NCI-H2227 treated with DMSO at 0.1 percent for 48 hours (cell line): Measurements from ENCODE around the gene TELO2.

Experiments used
- DNase-seq: peaks from one replicate; lab custom pipeline; 2025; lab: John Stamatoyannopoulos, UW

Gene TELO2

DNA sequence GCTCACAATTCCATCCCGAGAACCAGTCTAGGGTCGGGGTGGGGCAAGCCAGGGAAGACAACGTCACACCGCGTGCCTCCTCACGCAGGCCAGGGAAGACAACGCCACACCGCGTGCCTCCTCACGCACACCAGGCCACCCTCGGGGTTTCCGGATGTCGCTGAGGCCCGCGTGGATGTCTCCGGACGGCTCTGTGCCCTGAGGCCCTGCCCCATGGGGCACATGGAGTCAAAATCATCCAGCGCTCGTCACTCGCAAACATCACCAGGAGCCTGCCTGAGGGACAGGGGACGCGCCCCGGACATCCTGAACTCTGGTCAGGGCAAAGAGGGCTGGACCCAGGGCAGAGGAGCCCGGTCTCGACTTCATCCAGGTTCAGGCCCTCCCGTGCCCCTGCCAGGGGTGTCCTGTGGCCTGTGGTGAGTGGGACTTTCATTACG, 44.0 kb downstream of the TELO2 start:
- DNase-seq, result no peak

- no peak for DNase-seq
These were observed 44.7 kb downstream of the TELO2 start for GRCh38 chr16:1537763-1538289.

DNA sequence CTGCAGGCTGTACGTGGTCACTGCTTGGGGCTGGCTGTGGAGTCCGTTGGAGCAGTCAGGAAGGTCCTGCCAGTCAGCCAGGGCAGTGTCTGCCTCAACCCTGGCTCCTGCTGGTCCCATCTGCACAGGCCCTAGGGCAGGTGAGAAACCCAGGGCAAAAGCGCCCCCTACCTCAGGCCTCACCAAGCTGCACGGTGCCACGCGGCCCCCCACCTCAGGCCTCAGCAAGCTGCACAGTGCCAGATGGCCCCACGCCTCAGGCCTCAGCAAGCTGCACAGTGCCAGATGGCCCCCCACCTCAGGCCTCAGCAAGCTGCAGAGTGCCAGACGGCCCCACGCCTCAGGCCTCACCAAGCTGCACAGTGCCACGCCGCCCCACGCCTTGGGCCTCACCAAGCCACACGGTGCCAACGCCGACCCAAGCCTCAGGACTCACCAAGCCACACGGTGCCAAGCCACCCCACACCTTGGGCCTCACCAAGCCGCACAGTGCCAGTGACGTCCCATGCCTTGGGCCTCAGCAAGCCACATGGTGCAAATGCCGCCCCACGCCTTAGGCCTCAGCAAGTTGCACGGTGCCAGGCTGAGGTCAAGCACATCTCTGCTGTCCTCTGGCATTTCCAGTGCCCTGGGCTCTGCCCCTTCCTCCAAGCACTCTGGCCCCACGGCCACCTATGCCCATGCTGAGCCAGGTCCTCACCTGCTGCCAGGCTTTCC, 45.8 kb downstream of the TELO2 start:
- DNase-seq, result no peak

DNA sequence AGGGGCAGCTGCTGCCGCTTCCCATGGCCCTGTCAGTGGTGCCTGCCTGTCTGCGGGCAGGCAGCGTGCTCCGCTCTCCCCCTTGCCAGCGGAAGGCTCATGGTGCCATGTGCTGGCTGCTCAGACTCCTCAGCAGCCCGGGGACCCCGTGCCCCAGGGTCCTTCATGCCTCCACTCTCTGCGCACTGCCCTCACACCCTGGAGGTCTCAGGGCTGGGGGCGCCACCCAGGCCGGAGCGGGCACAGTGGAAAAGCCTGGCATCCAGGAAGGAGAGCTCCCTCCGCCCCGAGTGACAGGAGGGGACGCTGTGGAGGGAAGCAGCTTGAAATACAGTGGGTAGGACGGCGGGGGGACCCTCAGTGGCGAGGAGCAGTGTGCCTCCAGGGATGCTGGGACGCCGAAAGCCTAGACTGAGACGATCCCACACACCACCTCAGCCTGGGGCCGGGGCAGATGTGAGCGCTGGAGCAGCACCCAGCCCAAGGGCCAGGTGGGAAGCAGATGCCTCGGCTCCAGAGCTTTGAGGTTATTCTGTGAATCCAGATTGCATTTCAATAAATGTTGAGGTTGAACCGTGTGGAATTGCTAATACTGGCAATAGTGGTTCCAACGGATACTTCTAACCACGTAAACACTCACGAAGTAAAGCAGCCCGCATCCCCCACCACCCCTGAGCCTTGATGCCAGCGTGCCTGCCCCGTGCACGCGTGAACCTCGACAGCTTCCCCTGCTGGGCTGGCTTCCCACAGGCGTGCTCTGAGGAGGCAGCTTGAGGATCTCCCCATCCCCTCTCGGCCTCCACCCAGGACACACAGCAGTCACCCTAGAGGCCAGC, 46.8 kb downstream of the TELO2 start:
- DNase-seq, result no peak

DNA sequence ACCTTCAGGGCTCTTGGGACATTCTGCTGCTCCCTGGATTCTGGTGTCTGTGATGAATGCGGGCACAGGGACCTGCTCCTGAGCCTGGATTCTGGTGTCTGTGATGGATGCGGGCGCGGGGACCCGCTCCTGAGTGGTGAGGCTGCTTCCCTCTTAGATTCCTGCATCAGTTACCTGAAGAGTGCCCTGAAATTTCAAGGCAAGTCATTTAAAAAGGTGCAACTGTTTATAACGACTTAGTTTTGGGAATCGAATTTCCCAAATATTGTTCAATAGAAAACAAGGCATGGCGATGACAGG, 47.3 kb downstream of the TELO2 start:
- DNase-seq, result no peak

DNA sequence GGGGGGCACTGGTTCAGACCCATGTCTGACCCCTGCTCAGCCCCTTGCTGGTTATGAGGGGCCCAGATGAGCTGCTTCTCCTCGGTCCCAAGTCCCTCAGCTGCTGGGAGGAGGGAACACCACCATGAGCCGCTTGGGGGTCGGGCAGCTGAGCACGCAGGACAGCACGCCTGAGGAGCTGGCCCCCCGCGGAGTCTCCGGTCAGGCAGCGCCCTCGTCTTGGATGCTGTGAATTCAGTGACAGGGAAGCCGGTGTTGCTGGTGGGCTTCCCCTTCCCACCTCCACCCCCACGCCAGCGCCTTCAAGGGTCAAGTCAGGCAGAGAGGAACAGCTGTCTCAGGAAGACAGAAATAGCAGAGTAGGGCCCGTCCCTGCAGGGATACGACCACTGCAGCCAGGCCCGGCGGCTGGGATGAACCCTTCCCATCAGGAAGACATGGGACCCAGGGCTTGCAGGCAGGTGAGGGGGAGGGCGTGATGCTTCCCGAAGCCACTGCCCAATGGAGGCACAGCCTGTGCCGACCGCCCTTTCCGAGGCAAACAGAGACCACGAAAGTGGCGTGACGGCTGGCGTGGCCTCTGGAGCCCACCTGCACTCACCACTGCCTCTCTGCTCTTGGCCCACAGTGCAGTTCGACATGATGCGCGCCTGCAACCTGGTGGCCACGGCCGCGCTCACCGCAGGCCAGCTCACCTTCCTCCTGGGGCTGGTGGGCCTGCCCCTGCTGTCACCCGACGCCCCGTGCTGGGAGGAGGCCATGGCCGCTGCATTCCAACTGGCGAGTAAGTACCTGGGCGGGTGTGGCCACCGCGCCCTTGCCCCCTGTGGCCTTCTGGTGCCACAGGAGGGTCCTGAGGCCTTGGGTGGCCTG, 48.4 kb downstream of the TELO2 start:
- no peak for DNase-seq

DNA sequence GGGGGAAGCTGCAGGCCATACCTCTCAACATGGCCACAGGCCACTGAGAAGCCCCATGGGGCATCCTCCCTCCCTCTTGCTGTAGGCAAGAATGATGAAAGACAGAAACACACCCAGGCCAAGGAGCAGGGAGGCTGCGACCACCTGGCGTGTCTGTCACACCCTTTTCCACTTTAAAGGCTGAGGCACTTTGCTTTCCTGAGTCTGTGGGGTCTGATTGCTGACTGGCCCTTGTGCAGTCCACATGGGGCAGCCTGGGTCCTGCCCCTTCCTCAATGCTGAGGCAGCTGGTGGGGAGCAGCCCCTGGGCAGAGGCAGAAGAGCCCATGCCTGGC, 49.0 kb downstream of the TELO2 start:
- DNase-seq, result no peak

DNA sequence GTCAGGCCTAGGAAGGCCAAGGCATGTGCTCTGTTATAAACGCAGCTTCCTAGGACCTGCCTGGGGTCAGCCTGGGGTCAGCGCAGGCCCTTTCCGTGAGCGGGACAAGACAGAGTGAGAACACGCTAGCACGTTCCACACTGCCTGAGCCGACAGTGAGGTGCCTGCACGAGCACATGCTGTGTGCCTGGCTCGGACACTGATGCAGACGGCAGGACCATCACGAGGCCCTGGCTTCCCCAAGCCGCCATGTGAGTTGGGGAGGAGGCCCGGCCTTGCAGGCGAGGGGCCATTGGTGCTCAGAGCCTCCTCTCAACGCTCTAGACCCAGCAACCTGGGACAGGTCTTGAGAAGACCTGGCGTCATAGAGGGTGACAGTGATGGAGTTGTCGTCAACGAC, 49.4 kb downstream of the TELO2 start:
- no peak for DNase-seq

DNA sequence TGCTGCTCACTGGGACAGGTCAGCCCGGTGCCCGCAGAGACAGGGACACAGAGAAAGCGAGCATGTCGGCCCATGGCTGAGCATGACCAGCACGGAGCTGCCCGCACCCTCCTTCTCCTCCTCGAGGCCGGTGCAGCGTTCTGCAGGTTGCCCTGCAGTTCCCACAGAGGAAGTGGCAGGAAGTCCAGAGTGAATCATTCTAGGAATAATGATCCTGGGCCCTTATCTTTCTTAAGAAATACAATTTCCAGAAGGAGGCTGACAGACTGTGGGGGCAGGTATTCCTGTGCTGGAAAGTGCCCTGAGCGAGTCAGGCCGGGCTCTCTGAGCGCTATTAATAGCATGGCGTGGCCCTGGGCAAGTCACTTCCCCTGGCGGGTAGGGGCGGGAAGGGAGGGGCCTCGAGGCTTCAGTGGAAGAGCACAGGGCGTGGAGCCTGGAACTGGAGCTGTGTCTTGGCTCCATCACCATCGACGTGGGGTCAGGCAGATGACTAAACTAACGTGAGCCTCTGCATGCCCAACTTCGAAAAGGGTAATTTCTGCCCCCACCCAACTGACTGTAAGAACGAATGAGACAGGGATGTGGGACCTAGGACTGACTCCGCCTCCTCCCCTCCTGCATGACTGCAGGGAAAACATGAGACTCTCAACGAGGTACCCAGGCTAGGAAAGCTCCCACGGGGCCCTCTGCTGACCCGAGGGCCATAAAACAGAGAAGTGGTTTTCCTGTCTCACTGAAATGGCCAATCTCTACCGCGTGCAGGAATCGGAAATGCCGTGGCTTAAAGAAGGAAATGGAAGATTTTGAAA, 50.1 kb downstream of the TELO2 start:
- no peak for DNase-seq

DNA sequence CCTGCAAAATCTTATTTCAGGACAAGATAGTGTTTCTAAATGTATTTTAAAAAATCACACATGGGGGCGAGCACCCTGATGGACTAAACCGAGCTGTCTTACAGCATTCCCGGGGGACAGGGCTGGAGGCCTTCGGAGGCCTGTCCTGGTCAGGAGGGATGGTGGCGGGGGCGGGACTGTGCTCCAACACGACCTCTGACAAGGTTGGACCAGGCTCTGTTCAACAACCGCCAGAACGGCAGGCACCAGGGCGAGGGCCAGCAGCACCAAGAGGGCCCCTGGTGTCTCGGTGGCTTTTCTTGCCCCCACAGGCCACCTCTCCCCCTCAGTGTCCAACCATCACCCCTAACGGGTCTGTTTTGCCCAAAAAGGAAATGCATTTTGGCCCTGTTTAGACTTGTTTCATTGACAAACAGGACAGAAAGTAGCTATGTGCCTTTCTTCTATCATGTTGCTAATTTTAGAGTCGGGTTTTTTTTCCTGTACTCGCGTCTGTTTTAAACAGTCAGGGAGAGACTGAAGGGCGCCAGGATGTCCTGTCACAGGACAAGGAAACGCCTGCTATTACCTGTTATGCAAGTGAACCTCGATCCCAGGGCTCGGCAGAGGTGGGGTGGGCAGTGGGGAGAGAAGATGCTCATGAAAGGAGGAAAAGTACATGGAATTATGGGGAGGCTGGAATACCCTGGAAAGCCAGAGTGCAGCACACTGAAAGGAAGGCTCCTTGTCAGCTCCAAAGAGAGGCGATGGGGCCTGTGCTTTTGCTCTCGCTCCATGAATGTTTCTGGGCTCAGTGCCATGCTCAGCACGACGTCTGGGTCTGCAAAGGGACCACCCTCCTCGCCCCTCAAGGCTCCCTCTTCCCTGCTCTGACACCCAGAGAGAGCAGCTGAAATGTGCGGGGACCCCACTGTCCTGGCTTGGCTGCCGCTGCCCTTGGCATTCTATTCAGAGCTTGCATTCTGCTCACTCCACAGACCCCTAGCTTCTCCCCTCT, 52.2 kb downstream of the TELO2 start:
- DNase-seq, result no peak

DNA sequence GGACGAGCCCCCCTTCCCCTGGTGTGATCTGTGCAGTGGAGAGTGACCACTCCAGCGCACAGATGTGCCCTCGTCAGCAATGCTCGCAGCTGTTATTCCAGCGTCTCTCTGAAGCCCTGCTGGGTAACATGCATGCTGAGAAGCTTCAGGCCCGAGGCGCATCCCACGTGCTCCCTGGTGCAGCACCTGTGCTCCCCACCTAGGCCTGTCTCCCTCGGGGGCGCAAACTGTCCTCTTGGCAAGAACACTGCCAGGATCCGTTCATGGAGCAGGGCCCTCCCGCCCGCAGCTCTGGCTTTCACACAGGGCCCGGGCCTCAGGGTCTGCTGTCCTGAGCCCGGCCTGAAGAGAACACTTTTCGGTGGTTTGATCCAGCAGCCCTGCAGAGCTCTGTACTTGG, 53.3 kb downstream of the TELO2 start:
- no peak for DNase-seq

DNA sequence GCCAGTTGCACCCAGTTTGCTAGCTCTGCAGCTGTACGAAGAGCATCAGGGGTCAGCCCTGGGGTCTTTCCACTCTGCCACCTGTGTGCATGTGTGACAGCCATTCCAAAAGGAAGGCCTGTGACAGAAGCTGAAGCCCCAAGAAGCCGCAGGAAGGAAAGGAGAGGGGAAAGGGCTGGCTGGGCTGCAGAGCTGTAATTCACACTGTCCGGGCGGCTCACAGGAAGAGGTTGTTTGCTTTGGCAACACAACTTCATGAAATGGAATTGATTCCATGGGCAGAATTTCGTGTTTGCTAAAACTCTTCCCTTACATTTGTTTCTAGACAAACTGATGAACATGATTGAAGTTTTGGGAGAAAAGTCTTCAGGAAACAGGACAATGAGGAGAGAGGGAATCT, 55.1 kb downstream of the TELO2 start:
- no peak for DNase-seq

DNA sequence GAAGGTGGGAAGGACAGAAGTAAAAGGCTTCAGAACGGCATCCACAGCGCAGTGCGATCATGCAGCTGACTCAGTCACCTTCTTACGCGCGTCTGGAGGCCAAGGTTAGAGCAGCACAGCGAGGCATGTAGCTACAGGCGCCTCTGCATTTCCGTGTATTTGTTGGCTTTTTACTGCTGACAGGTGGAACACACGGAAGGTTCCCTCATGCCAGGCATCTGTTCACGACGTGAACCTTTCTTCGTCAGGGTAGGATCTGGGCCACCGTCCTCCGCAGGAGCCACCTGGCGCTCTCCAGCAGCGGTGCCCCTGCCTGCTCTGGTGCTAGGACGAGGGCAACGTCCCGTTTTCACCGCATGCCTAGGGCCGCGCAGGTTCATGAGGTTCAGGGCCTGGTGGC, 55.6 kb downstream of the TELO2 start:
- no peak for DNase-seq

- no peak for DNase-seq
These were observed 56.9 kb downstream of the TELO2 start for GRCh38 chr16:1550069-1550468.

GRCh38 chr16:1550696-1551095, 57.5 kb downstream of the TELO2 start:
- DNase-seq, result no peak

- DNase-seq, result no peak
These were observed 58.0 kb downstream of the TELO2 start for GRCh38 chr16:1551166-1551565.

- DNase-seq, result no peak
These were observed 59.0 kb downstream of the TELO2 start for GRCh38 chr16:1552129-1552528.

- DNase-seq, result no peak
These were observed 61.0 kb downstream of the TELO2 start for GRCh38 chr16:1553946-1554825.

DNA sequence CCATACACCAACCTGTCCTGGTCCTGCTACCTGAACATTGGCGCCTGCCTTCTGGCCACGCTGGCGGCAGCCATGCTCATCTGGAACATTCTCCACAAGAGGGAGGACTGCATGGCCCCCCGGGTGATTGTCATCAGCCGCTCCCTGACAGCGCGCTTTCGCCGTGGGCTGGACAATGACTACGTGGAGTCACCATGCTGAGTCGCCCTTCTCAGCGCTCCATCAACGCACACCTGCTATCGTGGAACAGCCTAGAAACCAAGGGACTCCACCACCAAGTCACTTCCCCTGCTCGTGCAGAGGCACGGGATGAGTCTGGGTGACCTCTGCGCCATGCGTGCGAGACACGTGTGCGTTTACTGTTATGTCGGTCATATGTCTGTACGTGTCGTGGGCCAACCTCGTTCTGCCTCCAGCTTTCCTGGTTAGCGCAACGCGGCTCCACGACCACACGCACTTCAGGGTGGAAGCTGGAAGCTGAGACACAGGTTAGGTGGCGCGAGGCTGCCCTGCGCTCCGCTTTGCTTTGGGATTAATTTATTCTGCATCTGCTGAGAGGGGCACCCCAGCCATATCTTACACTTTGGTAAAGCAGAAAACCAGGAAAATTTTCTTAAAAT, 61.8 kb downstream of the TELO2 start:
- no peak for DNase-seq
